IMR-90 (cell line): ENCODE results near the gene VEGFC. TPM values are rescaled to one million over a fixed set of nuclear protein-coding genes. Genes with fewer than 3 reads are reported as not detected.

Source experiments
- ATAC-seq: fragments of 200-7000 bp; cut with Tn5 transposase; 2 replicates; pipeline ENCODE4 v1.9.1; 2020; ENCODE audit warnings: low read depth, mild to moderate bottlenecking, moderate library complexity
- BruUV-seq: library from RNA; stranded (reverse); fragments of 400-500 nt; replicated peaks from 2 replicates; lab custom pipeline; 2021; lab: Mats Ljungman, UMichigan
- CTCF ChIA-PET: fragments of 300-600 bp; formaldehyde crosslinking; extraction: SDS; loops from one replicate; lab custom pipeline; 2021; ENCODE audit warnings: antibody characterized with exemption; lab: Yijun Ruan, JAX
- POLR2A ChIA-PET: fragments of 300-600 bp; sonication (Branson Sonifier 250); formaldehyde crosslinking; loops from one replicate; lab custom pipeline; 2022; ENCODE audit warnings: antibody characterized with exemption; ENCODE audit not compliant: unreplicated experiment; lab: Charles Lee
- DNase-seq: peaks from one replicate; pipeline ENCODE4 v3.0.0; 2013
- H2AFZ ChIP-seq: replicated peaks from 2 replicates; pipeline ENCODE3; 2013; ENCODE audit warnings: low read length, mild to moderate bottlenecking; ENCODE audit not compliant: poor library complexity
- H2AK5ac ChIP-seq: 2 replicates; pipeline ENCODE4 v1.6.1; 2013; ENCODE audit warnings: low read depth, low read length, inconsistent platforms
- H2AK9ac ChIP-seq: replicated peaks from 2 replicates; pipeline ENCODE3; 2013; ENCODE audit warnings: mild to moderate bottlenecking, low read depth, low read length, moderate library complexity; ENCODE audit not compliant: poor library complexity
- H2BK120ac ChIP-seq: 2 replicates; pipeline ENCODE4 v1.6.1; 2013; ENCODE audit warnings: low read depth, low read length, inconsistent platforms
- H2BK15ac ChIP-seq: 3 replicates; pipeline ENCODE4 v1.6.1; 2013; ENCODE audit warnings: low read depth, low read length, inconsistent platforms
- H2BK20ac ChIP-seq: 2 replicates; pipeline ENCODE4 v1.6.1; 2013; ENCODE audit warnings: low read depth, mild to moderate bottlenecking, inconsistent platforms, low read length, moderate library complexity
- H2BK5ac ChIP-seq: 2 replicates; pipeline ENCODE4 v1.6.1; 2013; ENCODE audit warnings: mild to moderate bottlenecking, low read depth, low read length, inconsistent platforms; ENCODE audit not compliant: poor library complexity, severe bottlenecking
- H3K14ac ChIP-seq: replicated peaks from 2 replicates; pipeline ENCODE4 v1.6.1; 2013; ENCODE audit warnings: low read depth, low read length, inconsistent platforms
- H3K18ac ChIP-seq: 2 replicates; pipeline ENCODE4 v1.6.1; 2013; ENCODE audit warnings: low read depth, low read length, control low read depth
- H3K23ac ChIP-seq: 2 replicates; pipeline ENCODE4 v1.6.1; 2013; ENCODE audit warnings: low read depth, low read length, inconsistent platforms
- H3K27ac ChIP-seq: 2 replicates; pipeline ENCODE4 v1.5.1; 2013; ENCODE audit warnings: mild to moderate bottlenecking, control low read depth, low read length; ENCODE audit not compliant: insufficient read depth
- H3K27me3 ChIP-seq: 2 replicates; pipeline ENCODE4 v1.6.1; 2013; ENCODE audit warnings: low read length; ENCODE audit not compliant: control insufficient read depth, insufficient read depth
- H3K36me3 ChIP-seq: 2 replicates; pipeline ENCODE4 v1.6.1; 2013; ENCODE audit warnings: low read length, mixed read lengths; ENCODE audit not compliant: control insufficient read depth, insufficient read depth
- H3K4ac ChIP-seq: 2 replicates; pipeline ENCODE4 v1.6.1; 2013; ENCODE audit warnings: low read depth, low read length, inconsistent platforms
- H3K4me1 ChIP-seq: 2 replicates; pipeline ENCODE4 v1.6.1; 2013; ENCODE audit warnings: low read length, mixed read lengths; ENCODE audit not compliant: control insufficient read depth, insufficient read depth
- H3K4me2 ChIP-seq: 2 replicates; pipeline ENCODE4 v1.6.1; 2013; ENCODE audit warnings: low read depth, mild to moderate bottlenecking, control low read depth, low read length, moderate library complexity
- H3K4me3 ChIP-seq: 2 replicates; pipeline ENCODE4 v1.5.1; 2013; ENCODE audit warnings: low read depth, mild to moderate bottlenecking, control low read depth, low read length, moderate library complexity; ENCODE audit not compliant: insufficient read depth
- H3K56ac ChIP-seq: 2 replicates; pipeline ENCODE4 v1.6.1; 2013; ENCODE audit warnings: low read length, inconsistent platforms; ENCODE audit not compliant: insufficient read depth; ENCODE audit errors: extremely low read depth
- H3K79me1 ChIP-seq, 2 experiments: 2 replicates each; pipeline ENCODE4 v1.6.1; 2013; ENCODE audit warnings: low read length in 2 of 2, inconsistent platforms in 1 of 2, low read depth in 1 of 2
- H3K9ac ChIP-seq: 2 replicates; pipeline ENCODE4 v1.6.1; 2013; ENCODE audit warnings: low read depth, low read length, control low read depth
- H3K9me1 ChIP-seq: 2 replicates; pipeline ENCODE4 v1.6.1; 2013; ENCODE audit warnings: low read length, inconsistent platforms; ENCODE audit not compliant: insufficient read depth
- H3K9me3 ChIP-seq: 2 replicates; pipeline ENCODE4 v1.6.1; 2013; ENCODE audit warnings: low read length; ENCODE audit not compliant: control insufficient read depth, insufficient read depth
- H4K20me1 ChIP-seq: 2 replicates; pipeline ENCODE4 v1.6.1; 2013; ENCODE audit warnings: low read length, inconsistent platforms; ENCODE audit not compliant: insufficient read depth
- H4K5ac ChIP-seq: 2 replicates; pipeline ENCODE4 v1.6.1; 2013; ENCODE audit warnings: mild to moderate bottlenecking, low read depth, low read length, control low read depth
- H4K8ac ChIP-seq, 2 experiments: 2 replicates each; pipeline ENCODE4 v1.6.1; 2013; ENCODE audit warnings: low read depth in 2 of 2, low read length in 2 of 2, control low read depth in 1 of 2, inconsistent platforms in 1 of 2
- H4K91ac ChIP-seq: 2 replicates; pipeline ENCODE4 v1.6.1; 2013; ENCODE audit warnings: low read depth, low read length, inconsistent platforms; ENCODE audit not compliant: insufficient read depth
- BHLHE40 ChIP-seq: fragments of 150-350 bp; IDR thresholded peaks from 2 replicates; pipeline ENCODE4 v1.6.1; 2016; ENCODE audit warnings: mild to moderate bottlenecking, low read depth, low read length
- CEBPB ChIP-seq: IDR thresholded peaks from 2 replicates; pipeline ENCODE4 v1.6.1; 2012; ENCODE audit warnings: low read depth, low read length, improper control_type of control experiment
- CHD1 ChIP-seq: IDR thresholded peaks from 2 replicates; pipeline ENCODE4 v1.6.1; 2012; ENCODE audit warnings: low read depth, low read length, improper control_type of control experiment
- CTCF ChIP-seq: conservative IDR thresholded peaks from 2 replicates; pipeline ENCODE4 v1.5.1; 2012; ENCODE audit warnings: mild to moderate bottlenecking, low read depth, low read length, improper control_type of control experiment
- ELK1 ChIP-seq: fragments of 150-350 bp; IDR thresholded peaks from 2 replicates; pipeline ENCODE4 v1.6.1; 2016; ENCODE audit warnings: low read depth, mild to moderate bottlenecking, low read length, moderate library complexity, borderline replicate concordance
- FOS ChIP-seq: fragments of 150-350 bp; IDR thresholded peaks from 2 replicates; pipeline ENCODE4 v1.6.1; 2016; ENCODE audit warnings: low read depth, low read length
- MAFK ChIP-seq: IDR thresholded peaks from 2 replicates; pipeline ENCODE4 v1.6.1; 2012; ENCODE audit warnings: low read depth, low read length, improper control_type of control experiment
- MAZ ChIP-seq: IDR thresholded peaks from 2 replicates; pipeline ENCODE4 v1.6.1; 2012; ENCODE audit warnings: low read depth, mild to moderate bottlenecking, low read length, improper control_type of control experiment, moderate library complexity, borderline replicate concordance
- MXI1 ChIP-seq: IDR thresholded peaks from 2 replicates; pipeline ENCODE4 v1.6.1; 2012; ENCODE audit warnings: low read depth, mild to moderate bottlenecking, low read length, moderate library complexity, borderline replicate concordance
- POLR2A ChIP-seq: IDR thresholded peaks from 2 replicates; pipeline ENCODE4 v1.6.1; 2012; ENCODE audit warnings: mild to moderate bottlenecking, low read depth, low read length
- RAD21 ChIP-seq: IDR thresholded peaks from 2 replicates; pipeline ENCODE4 v1.6.1; 2012; ENCODE audit warnings: low read length, improper control_type of control experiment
- RCOR1 ChIP-seq: IDR thresholded peaks from 2 replicates; pipeline ENCODE4 v1.6.1; 2012; ENCODE audit warnings: mild to moderate bottlenecking, low read length, improper control_type of control experiment; ENCODE audit not compliant: insufficient replicate concordance
- RFX5 ChIP-seq: IDR thresholded peaks from 2 replicates; pipeline ENCODE4 v1.8.0; 2012; ENCODE audit warnings: low read depth, mild to moderate bottlenecking, low read length, moderate library complexity
- SMC3 ChIP-seq: fragments of 150-350 bp; IDR thresholded peaks from 2 replicates; pipeline ENCODE4 v1.6.1; 2016; ENCODE audit warnings: low read depth, mild to moderate bottlenecking, antibody characterized with exemption, low read length, moderate library complexity
- USF2 ChIP-seq: fragments of 150-350 bp; IDR thresholded peaks from 2 replicates; pipeline ENCODE4 v1.6.1; 2017; ENCODE audit warnings: mild to moderate bottlenecking, antibody characterized with exemption, low read length, low read depth
- WGBS, 2 experiments: methylation state at CpG; one replicate each; pipeline versions ENCODE4 v1.1.5 to v1.1.7; 2013; ENCODE audit warnings: missing lambda C conversion rate in 2 of 2; ENCODE audit not compliant: insufficient read length in 1 of 2; ENCODE audit errors: extremely low coverage in 2 of 2; 5-methylcytosine and 5-hydroxymethylcytosine counted together
- dilution Hi-C: fragments of 300-500 bp; cut with HindIII; formaldehyde crosslinking; loops from one replicate; pipeline ENCODE4 v1.14.3; 2018; ENCODE audit warnings: low sequenced_read_pairs; ENCODE audit not compliant: unreplicated experiment
- in situ Hi-C: fragments of 300-500 bp; cut with MboI; formaldehyde crosslinking; loops from 3 replicates; pipeline ENCODE4 v1.14.3; 2019; ENCODE audit warnings: low sequenced_read_pairs, inconsistent platforms, mixed read lengths
- intact Hi-C: fragments of 100-400 bp; cut with micrococcal nuclease; formaldehyde crosslinking; loops from 2 replicates; pipeline ENCODE4 v1.10.0; 2022
- polyA plus RNA-seq, 3 experiments: library from polyadenylated mRNA; depleted of rRNA; stranded (reverse); fragments of >200 nt; gene quantifications; 2 replicates each; pipeline ENCODE4 v1.2.3, GENCODE V29; 2012; ENCODE audit warnings: low replicate concordance in 1 of 3
- total RNA-seq: library from RNA; depleted of rRNA; stranded (reverse); fragments of >200 nt; gene quantifications from 2 replicates; pipeline ENCODE4 v1.2.3, GENCODE V29; 2012

VEGFC gene
- total and polyA plus RNA-seq, 2 of the 4 experiments (the other 2 are of a cell fraction): 22.9 to 49.7 TPM

DNA sequence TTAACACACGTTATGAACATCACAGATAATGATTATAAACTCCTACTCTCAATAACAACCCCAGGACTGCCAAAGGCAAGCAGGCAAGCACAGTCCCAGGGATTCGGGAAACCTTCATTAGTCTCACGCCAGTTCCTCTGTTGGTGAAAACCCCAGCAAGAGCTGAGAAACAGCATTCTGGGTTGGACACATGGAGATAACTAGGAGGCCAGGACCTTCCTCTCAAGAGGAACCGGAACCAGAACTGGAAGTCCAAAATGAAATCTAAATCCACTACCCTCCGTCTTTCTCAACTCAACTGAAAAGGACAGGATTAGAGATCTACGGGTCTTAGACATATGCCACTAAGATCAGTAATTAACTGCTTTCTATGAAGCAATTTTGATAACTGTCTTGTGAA, 3.8 kb downstream of the VEGFC start:
- Histone ChIP-seq H3K18ac (peak overlapping the region; percentile 80), H3K9me1 (peaks cover 9% of the 10 kb centered on the region; the same call in 1 of the 2 replicates), H3K9ac (peak overlapping the region; percentile 24), H2AK5ac (peak overlapping the region; percentile 56; the same call in 1 of the 2 replicates), H4K8ac (peak overlapping the region in 1 of 2 experiments; percentile 8; a peak in 1 of 4 replicates), H2BK15ac (0 out of 3 replicates have a peak overlapping the region, but pooled peaks have one; percentile 51), H3K9me3 (no peaks in the 10 kb centered on the region), H3K4me2 (peak overlapping the region; percentile 78), H3K36me3 (no peaks in the 10 kb centered on the region; the same call in 1 of the 2 replicates), H3K14ac (peak overlapping the region; percentile 70), H3K27me3 (no peaks in the 10 kb centered on the region), H3K23ac (peak overlapping the region; percentile 62), H3K4me3 (peak overlapping the region; percentile 15; the same call in 1 of the 2 replicates), H4K20me1 (peaks cover 40% of the 10 kb centered on the region; the same call in 1 of the 2 replicates), H4K91ac (peak overlapping the region; percentile 10; the same call in 1 of the 2 replicates), H2AFZ (no peak overlapping the region), H2BK20ac (no peak overlapping the region), H4K5ac (peak overlapping the region; percentile 53; the same call in 1 of the 2 replicates), H3K27ac (peak overlapping the region; percentile 70; the same call in 1 of the 2 replicates), H3K79me1 (peaks cover 0 to 9% of the 10 kb centered on the region in 2 experiments; a peak in 1 of 4 replicates), H3K4ac (peak overlapping the region; percentile 52), H2BK120ac (peak overlapping the region; percentile 69; the same call in 1 of the 2 replicates), H2AK9ac (no peak overlapping the region), H3K4me1 (peaks cover 20% of the 10 kb centered on the region), H3K56ac (no peak overlapping the region), H2BK5ac (peak overlapping the region; percentile 92)
- DNase-seq: no peak
- WGBS, 2 experiments: 100% methylated on average over 2 of the region's 6 CpGs; no CpG with 5 or more reads in 1 of the 2 experiments
- CTCF ChIA-PET: interaction anchor here (1.4 kb wide), 1 partner anchor 259 kb away, joined by 5 read pairs; no protein-coding TSS in a partner anchor
- no peak for ATAC-seq
- dilution Hi-C loops: no loop called here
- POLR2A ChIA-PET: no interaction called here
- intact Hi-C loops: no loop called here
- in situ Hi-C loops: loop anchor here (25.0 kb wide), 2 partner anchors 402 to 548 kb away; no protein-coding TSS in a partner anchor
- no TSS peak for BruUV-seq
- TF ChIP-seq USF2 (no peak), FOS (no peak), BHLHE40 (no peak), CHD1 (no peak), POLR2A (no peak), RFX5 (no peak), MAFK (no peak), ELK1 (no peak), RCOR1 (no peak), MAZ (no peak), RAD21 (no peak), CTCF (no peak), SMC3 (no peak), CEBPB (no peak), MXI1 (no peak)
